GM23338 (cell line): ENCODE measurements around the gene MAT2A.

Experiments used
- CREB1 ChIP-seq: fragments of 250-450 bp; sonication (Bioruptor Pico); IDR thresholded peaks from 2 replicates; pipeline ENCODE4 v1.5.0; 2020; ENCODE audit warnings: low read depth, mild to moderate bottlenecking, moderate library complexity
- CTCF ChIP-seq, 2 experiments: fragments of 200-600 bp in 1 of 2; sonication (generic) in 1 of 2; conservative IDR thresholded peaks; 2 replicates each; pipeline versions ENCODE4 v1.5.1 to v1.6.1; 2016 to 2017; ENCODE audit warnings: antibody characterized with exemption in 2 of 2, low read depth in 2 of 2, mild to moderate bottlenecking in 2 of 2, moderate library complexity in 1 of 2
- ZNF114 ChIP-seq: fragments of 250-450 bp; sonication (Bioruptor Pico); IDR thresholded peaks from 2 replicates; pipeline ENCODE4 v1.5.0; 2020; ENCODE audit warnings: mild to moderate bottlenecking, moderate library complexity
- ZNF331 ChIP-seq: fragments of 250-450 bp; sonication (Bioruptor Pico); IDR thresholded peaks from 2 replicates; pipeline ENCODE4 v1.5.0; 2020; ENCODE audit warnings: low read depth, mild to moderate bottlenecking, moderate library complexity

DNA sequence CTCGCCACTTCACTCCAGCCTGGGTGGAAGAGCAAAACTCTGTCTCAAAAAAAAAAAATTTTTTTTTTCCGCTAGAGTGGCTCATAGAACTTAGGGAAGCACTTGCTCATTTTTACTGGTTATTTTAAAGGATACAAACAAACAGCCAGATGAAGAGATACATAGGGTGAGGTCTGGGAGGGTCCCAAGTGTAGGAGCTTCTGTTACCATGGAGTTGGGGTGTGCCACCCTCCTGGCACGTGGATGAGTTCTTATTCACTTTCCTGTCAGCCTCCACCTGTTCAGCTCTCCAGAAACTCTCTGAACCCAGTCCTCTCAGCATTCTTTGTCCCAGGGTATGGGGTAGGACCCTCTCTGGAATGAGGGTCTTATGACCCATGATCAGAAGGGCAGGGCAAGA is 4.9 kb upstream of the MAT2A start:
- TF ChIP-seq CTCF (conservative IDR thresholded peaks at IDR 0.05; ENCODE audit: low read depth in 2 of 2) (no peak), ZNF114 (CRISPR knock-in tag) (no peak), ZNF331 (no peak), CREB1 (CRISPR knock-in tag) (no peak)
